PC-9 (cell line): ENCODE results near the gene ZNF396.

Experiments used
- EZH2 ChIP-seq: fragments of 200-600 bp; sonication (generic); IDR thresholded peaks from 2 replicates; pipeline ENCODE4 v1.8.0; 2017; ENCODE audit warnings: antibody characterized with exemption, low read depth
- TF ChIP-seq, protein P1 (sequence below): fragments of 200-600 bp; sonication (generic); conservative IDR thresholded peaks from 2 replicates; pipeline ENCODE4 v1.6.1; 2017; ENCODE audit warnings: mixed run types, antibody characterized with exemption, mild to moderate bottlenecking, moderate library complexity

DNA sequence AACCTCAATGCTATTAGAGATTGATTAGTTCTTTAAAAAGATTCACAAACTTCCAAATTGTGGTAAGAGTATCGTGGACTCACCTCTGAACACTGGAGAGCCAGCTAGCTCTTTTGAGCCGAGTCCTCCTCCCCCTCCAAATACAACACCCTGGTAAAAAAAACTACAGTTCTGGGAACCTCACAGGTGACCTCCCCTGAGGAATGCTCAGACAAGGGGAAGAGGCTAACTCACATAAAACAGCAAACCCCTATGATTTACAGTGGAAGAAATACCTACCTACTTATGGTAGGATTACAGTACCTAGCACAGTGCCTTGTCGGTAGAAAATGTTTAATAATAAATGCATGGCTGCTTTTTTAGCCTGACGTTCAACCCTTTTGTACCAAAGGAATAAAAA lies 41.3 kb downstream of the ZNF396 start:
- TF ChIP-seq EZH2, result no peak
- TF ChIP-seq, protein P1, sequence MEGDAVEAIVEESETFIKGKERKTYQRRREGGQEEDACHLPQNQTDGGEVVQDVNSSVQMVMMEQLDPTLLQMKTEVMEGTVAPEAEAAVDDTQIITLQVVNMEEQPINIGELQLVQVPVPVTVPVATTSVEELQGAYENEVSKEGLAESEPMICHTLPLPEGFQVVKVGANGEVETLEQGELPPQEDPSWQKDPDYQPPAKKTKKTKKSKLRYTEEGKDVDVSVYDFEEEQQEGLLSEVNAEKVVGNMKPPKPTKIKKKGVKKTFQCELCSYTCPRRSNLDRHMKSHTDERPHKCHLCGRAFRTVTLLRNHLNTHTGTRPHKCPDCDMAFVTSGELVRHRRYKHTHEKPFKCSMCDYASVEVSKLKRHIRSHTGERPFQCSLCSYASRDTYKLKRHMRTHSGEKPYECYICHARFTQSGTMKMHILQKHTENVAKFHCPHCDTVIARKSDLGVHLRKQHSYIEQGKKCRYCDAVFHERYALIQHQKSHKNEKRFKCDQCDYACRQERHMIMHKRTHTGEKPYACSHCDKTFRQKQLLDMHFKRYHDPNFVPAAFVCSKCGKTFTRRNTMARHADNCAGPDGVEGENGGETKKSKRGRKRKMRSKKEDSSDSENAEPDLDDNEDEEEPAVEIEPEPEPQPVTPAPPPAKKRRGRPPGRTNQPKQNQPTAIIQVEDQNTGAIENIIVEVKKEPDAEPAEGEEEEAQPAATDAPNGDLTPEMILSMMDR, result no peak
